ENCODE data around the gene GPR78.

DNA sequence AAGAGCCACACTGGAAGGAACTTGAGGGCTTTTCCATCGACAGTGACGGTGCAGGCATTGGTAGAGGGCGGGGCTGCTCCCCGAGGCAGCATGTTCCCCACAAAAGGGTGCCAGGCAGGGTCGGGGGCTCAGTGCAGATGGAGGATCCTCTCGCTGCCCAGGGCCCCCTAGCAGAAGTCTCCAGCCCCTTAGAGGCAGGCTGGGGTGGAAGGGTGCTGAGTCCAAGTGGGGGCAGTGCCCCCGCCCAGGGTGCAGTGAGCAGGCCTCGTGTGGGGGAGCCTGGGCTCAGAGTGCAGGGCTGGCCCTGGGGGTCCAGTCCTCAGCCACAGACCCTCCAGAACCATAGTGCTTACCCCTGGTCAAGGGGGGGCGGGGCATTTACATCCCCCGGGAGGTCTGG, 21.4 kb downstream of the GPR78 start:
- TF ChIP-seq, protein P1, sequence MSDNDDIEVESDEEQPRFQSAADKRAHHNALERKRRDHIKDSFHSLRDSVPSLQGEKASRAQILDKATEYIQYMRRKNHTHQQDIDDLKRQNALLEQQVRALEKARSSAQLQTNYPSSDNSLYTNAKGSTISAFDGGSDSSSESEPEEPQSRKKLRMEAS (IDR thresholded peaks at IDR 0.05) = no peak
- TF ChIP-seq JUND (IDR thresholded peaks at IDR 0.05; ENCODE audit: low read length) (no peak), YY1 (IDR thresholded peaks at IDR 0.05; ENCODE audit: low read depth, low read length) (no peak), NRF1 (IDR thresholded peaks at IDR 0.05; ENCODE audit: low read depth, low read length) (no peak), RAD21 (IDR thresholded peaks at IDR 0.05 in 1 of 2, conservative IDR thresholded peaks at IDR 0.05 in 1 of 2; ENCODE audit: low read depth in 2 of 2, low read length in 2 of 2) (no peak), ZNF274 (IDR thresholded peaks at IDR 0.05; ENCODE audit: borderline replicate concordance, extremely low read depth, low read length) (no peak), POLR2A (IDR thresholded peaks at IDR 0.05; ENCODE audit: control extremely low read depth in 1 of 2, low read depth in 2 of 2, low read length in 2 of 2) (no peak), CHD7 (IDR thresholded peaks at IDR 0.05; ENCODE audit: insufficient replicate concordance, low read length) (no peak), RFX5 (IDR thresholded peaks at IDR 0.05; ENCODE audit: borderline replicate concordance, low read depth, low read length) (no peak), ATF2 (IDR thresholded peaks at IDR 0.05; ENCODE audit: low read length) (no peak)
- TF ChIP-seq, protein P2, sequence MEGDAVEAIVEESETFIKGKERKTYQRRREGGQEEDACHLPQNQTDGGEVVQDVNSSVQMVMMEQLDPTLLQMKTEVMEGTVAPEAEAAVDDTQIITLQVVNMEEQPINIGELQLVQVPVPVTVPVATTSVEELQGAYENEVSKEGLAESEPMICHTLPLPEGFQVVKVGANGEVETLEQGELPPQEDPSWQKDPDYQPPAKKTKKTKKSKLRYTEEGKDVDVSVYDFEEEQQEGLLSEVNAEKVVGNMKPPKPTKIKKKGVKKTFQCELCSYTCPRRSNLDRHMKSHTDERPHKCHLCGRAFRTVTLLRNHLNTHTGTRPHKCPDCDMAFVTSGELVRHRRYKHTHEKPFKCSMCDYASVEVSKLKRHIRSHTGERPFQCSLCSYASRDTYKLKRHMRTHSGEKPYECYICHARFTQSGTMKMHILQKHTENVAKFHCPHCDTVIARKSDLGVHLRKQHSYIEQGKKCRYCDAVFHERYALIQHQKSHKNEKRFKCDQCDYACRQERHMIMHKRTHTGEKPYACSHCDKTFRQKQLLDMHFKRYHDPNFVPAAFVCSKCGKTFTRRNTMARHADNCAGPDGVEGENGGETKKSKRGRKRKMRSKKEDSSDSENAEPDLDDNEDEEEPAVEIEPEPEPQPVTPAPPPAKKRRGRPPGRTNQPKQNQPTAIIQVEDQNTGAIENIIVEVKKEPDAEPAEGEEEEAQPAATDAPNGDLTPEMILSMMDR (IDR thresholded peaks at IDR 0.05; ENCODE audit: control extremely low read depth in 1 of 3, insufficient read depth in 1 of 3, low read depth in 1 of 3, low read length in 3 of 3) = no peak

Data from H1 (cell line).